ENCODE data around the gene TMEM121.
A peak's percentile ranks its signal among the peaks of the same experiment; 100 is the strongest.

Gene TMEM121

GRCh38 chr14:105525861-105526775, at the start of gene TMEM121:
Gene TMEM121 (plus strand): TSS chr14:105526583. CDS start chr14:105528835, 2,252 bp downstream.
- DNase-seq (ENCODE audit: low spot score), result peak; percentile 46

GRCh38 chr14:105476831-105477659, 49.3 kb upstream of the TMEM121 start:
- no peak for DNase-seq (ENCODE audit: low spot score)

GRCh38 chr14:105477660-105478397, 48.6 kb upstream of the TMEM121 start:
- DNase-seq (ENCODE audit: low spot score), result no peak

- DNase-seq (ENCODE audit: low spot score), result no peak
Observed at GRCh38 chr14:105478398-105479251, 47.8 kb upstream of the TMEM121 start.

GRCh38 chr14:105479431-105480158, 46.8 kb upstream of the TMEM121 start:
- DNase-seq (ENCODE audit: low spot score), result no peak

GRCh38 chr14:105480199-105480746, 46.1 kb upstream of the TMEM121 start:
- no peak for DNase-seq (ENCODE audit: low spot score)

- peak; percentile 93 for DNase-seq (ENCODE audit: low spot score)
Observed at GRCh38 chr14:105480807-105481801, 45.3 kb upstream of the TMEM121 start.

- peak; percentile 97 for DNase-seq (ENCODE audit: low spot score)
Observed at GRCh38 chr14:105481886-105482457, 44.4 kb upstream of the TMEM121 start.

- DNase-seq (ENCODE audit: low spot score), result no peak
Observed at GRCh38 chr14:105482486-105483110, 43.8 kb upstream of the TMEM121 start.

- no peak for DNase-seq (ENCODE audit: low spot score)
Observed at GRCh38 chr14:105483300-105484068, 42.9 kb upstream of the TMEM121 start.

- peak; percentile 60 for DNase-seq (ENCODE audit: low spot score)
Observed at GRCh38 chr14:105484069-105484996, 42.0 kb upstream of the TMEM121 start.

GRCh38 chr14:105484997-105485393, 41.4 kb upstream of the TMEM121 start:
- DNase-seq (ENCODE audit: low spot score), result no peak

- DNase-seq (ENCODE audit: low spot score), result no peak
Observed at GRCh38 chr14:105485739-105486162, 40.6 kb upstream of the TMEM121 start.

- no peak for DNase-seq (ENCODE audit: low spot score)
Observed at GRCh38 chr14:105486163-105486973, 40.0 kb upstream of the TMEM121 start, which contains the start of gene CRIP1. Gene CRIP1 (plus strand): TSS chr14:105486886. CDS start chr14:105487260, 374 bp downstream.

- DNase-seq (ENCODE audit: low spot score), result no peak
Observed at GRCh38 chr14:105486974-105487448, 39.4 kb upstream of the TMEM121 start.

Measured in AG08395 (cell line).